Measurements from ENCODE around the gene RBM44.

DNA sequence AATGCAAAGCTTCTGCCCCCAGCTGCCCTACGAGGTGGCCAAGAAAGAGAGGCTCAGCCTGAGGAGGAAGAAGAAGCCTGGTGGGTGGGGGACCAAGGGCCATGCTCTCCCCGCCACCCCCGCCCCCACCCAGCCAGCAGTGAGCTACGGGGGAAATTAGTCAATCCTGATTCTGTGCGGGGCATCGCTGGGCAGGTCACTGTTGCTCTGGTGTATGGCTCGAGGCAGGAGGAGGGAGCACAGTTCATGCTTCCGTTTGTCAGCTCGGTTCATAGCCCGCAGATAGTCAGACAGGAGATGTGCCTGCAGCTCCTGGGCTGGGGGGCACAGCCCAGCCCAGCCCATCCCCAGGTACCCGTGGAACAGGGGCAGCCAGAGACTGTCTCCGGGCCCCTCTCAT, 78.0 kb downstream of the RBM44 start:
- TF ChIP-seq GATA2 (IDR thresholded peaks at IDR 0.05; ENCODE audit: low read depth, low read length), result no peak
- no peak for TF ChIP-seq GATA3 (IDR thresholded peaks at IDR 0.05; ENCODE audit: low read depth, low read length)

Measured in SH-SY5Y (cell line).